Prostate gland (tissue), 2 donors: ENCODE data around the gene EP400.

ENCODE experiments used
- POLR2A ChIP-seq: fragments of 450-650 bp; IDR thresholded peaks from one replicate; pipeline ENCODE4 v1.6.1; 2016; ENCODE audit warnings: antibody characterized with exemption, mild to moderate bottlenecking
- TF ChIP-seq, protein P1 (sequence below), 4 experiments: fragments of 200-600 bp in 2 of 4; fragments of 450-650 bp in 2 of 4; sonication (generic) in 2 of 4; IDR thresholded peaks; 1 replicate in 3 of 4; 2 replicates in 1 of 4; pipeline ENCODE4 v1.5.1; 2016 to 2019; ENCODE audit warnings: antibody characterized with exemption in 4 of 4, mild to moderate bottlenecking in 2 of 4, moderate library complexity in 2 of 4

DNA sequence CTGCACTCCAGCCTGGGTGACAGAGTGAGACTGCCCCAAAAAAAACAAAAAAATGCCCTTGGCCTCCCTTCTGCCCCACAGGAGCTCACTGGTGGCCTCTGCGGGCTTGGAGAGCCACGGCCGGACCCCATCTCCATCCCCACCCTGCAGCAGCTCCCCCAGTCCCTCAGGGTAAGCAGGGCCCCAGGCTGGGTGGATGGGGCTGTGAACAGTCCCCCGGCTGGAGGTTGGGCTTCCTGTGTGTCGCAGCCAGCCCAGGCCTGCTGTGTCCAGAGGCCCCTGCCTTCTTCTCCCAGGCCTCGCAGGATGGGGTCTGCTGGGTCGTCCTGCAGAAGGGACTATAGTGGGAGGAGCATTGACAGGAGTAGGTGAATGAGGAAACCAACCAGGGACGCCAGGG is 36.1 kb upstream of the EP400 start:
- TF ChIP-seq, protein P1, sequence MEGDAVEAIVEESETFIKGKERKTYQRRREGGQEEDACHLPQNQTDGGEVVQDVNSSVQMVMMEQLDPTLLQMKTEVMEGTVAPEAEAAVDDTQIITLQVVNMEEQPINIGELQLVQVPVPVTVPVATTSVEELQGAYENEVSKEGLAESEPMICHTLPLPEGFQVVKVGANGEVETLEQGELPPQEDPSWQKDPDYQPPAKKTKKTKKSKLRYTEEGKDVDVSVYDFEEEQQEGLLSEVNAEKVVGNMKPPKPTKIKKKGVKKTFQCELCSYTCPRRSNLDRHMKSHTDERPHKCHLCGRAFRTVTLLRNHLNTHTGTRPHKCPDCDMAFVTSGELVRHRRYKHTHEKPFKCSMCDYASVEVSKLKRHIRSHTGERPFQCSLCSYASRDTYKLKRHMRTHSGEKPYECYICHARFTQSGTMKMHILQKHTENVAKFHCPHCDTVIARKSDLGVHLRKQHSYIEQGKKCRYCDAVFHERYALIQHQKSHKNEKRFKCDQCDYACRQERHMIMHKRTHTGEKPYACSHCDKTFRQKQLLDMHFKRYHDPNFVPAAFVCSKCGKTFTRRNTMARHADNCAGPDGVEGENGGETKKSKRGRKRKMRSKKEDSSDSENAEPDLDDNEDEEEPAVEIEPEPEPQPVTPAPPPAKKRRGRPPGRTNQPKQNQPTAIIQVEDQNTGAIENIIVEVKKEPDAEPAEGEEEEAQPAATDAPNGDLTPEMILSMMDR (IDR thresholded peaks at IDR 0.05): no peak
- no peak for TF ChIP-seq POLR2A
